Neural progenitor cell (in vitro differentiated cells): ENCODE data around the gene PTTG1IP. TPM values are rescaled to one million over a fixed set of nuclear protein-coding genes. Genes with fewer than 3 reads are reported as not detected.

Experiments
- DNase-seq: peaks from one replicate; pipeline ENCODE4 v3.0.0-alpha.2; 2016; ENCODE audit warnings: low spot score
- H2AFZ ChIP-seq: fragments of 200-600 bp; sonication (generic); replicated peaks from 2 replicates; pipeline ENCODE4 v1.6.1; 2016; ENCODE audit warnings: antibody characterized with exemption
- H3F3A ChIP-seq: fragments of 200-600 bp; sonication (generic); 2 replicates; pipeline ENCODE4 v1.6.1; 2016; ENCODE audit warnings: antibody characterized with exemption, low read depth
- H3K27ac ChIP-seq: fragments of 200-600 bp; sonication (generic); 2 replicates; pipeline ENCODE4 v1.5.1; 2016; ENCODE audit warnings: mild to moderate bottlenecking
- H3K27me3 ChIP-seq: fragments of 200-600 bp; sonication (generic); 2 replicates; pipeline ENCODE4 v1.6.1; 2016; ENCODE audit warnings: mild to moderate bottlenecking, moderate library complexity
- H3K36me3 ChIP-seq: fragments of 200-600 bp; sonication (generic); 2 replicates; pipeline ENCODE4 v1.5.1; 2016
- H3K4me1 ChIP-seq: fragments of 200-600 bp; sonication (generic); 2 replicates; pipeline ENCODE4 v1.6.1; 2016; ENCODE audit warnings: mixed run types
- H3K4me2 ChIP-seq: fragments of 200-600 bp; sonication (generic); 2 replicates; pipeline ENCODE4 v1.6.1; 2016
- H3K4me3 ChIP-seq: fragments of 200-600 bp; sonication (generic); 2 replicates; pipeline ENCODE4 v1.5.1; 2016
- H3K79me2 ChIP-seq: fragments of 200-600 bp; sonication (generic); 2 replicates; pipeline ENCODE4 v1.6.1; 2016; ENCODE audit warnings: low read depth
- H3K9ac ChIP-seq: fragments of 200-600 bp; sonication (generic); 2 replicates; pipeline ENCODE4 v1.6.1; 2016
- H3K9me3 ChIP-seq: fragments of 200-600 bp; sonication (generic); 2 replicates; pipeline ENCODE4 v1.5.1; 2016; ENCODE audit warnings: low read depth
- H4K20me1 ChIP-seq: fragments of 200-600 bp; sonication (generic); 2 replicates; pipeline ENCODE4 v1.6.1; 2016; ENCODE audit warnings: low read depth
- H3K27ac Mint-ChIP-seq: 3 replicates; pipeline ENCODE4 v1.8.0; 2021; ENCODE audit warnings: mixed read lengths
- H3K27me3 Mint-ChIP-seq: 2 replicates; pipeline ENCODE4 v1.8.0; 2022; ENCODE audit warnings: low read depth, mild to moderate bottlenecking, inconsistent platforms, moderate library complexity, mixed read lengths; ENCODE audit not compliant: insufficient read depth
- H3K36me3 Mint-ChIP-seq: 3 replicates; pipeline ENCODE4 v1.8.0; 2021; ENCODE audit warnings: mixed read lengths
- H3K4me1 Mint-ChIP-seq: 3 replicates; pipeline ENCODE4 v1.8.0; 2021; ENCODE audit warnings: mixed read lengths
- H3K4me3 Mint-ChIP-seq: 3 replicates; pipeline ENCODE4 v1.8.0; 2021; ENCODE audit warnings: mild to moderate bottlenecking, moderate library complexity, mixed read lengths
- H3K9me3 Mint-ChIP-seq: 3 replicates; pipeline ENCODE4 v1.8.0; 2020; ENCODE audit warnings: mixed read lengths
- EZH2 ChIP-seq: fragments of 200-600 bp; sonication (generic); IDR thresholded peaks from 2 replicates; pipeline ENCODE4 v1.6.1; 2017; ENCODE audit warnings: antibody characterized with exemption, mild to moderate bottlenecking, moderate library complexity
- EZH2phosphoT487 ChIP-seq: fragments of 200-600 bp; sonication (generic); IDR thresholded peaks from 2 replicates; pipeline ENCODE4 v1.6.1; 2017; ENCODE audit warnings: antibody characterized with exemption
- total RNA-seq: library from RNA; depleted of rRNA; stranded (reverse); fragments of >200 nt; gene quantifications from 2 replicates; pipeline ENCODE4 v1.2.3, GENCODE V29; 2015; ENCODE audit warnings: low replicate concordance
- TF ChIP-seq, protein P1 (sequence below): fragments of 200-600 bp; sonication (generic); IDR thresholded peaks from 2 replicates; pipeline ENCODE4 v1.5.1; 2017; ENCODE audit warnings: antibody characterized with exemption, mild to moderate bottlenecking

Gene PTTG1IP
- total RNA-seq, 1 donor from 2014 or later: 162 TPM

DNA sequence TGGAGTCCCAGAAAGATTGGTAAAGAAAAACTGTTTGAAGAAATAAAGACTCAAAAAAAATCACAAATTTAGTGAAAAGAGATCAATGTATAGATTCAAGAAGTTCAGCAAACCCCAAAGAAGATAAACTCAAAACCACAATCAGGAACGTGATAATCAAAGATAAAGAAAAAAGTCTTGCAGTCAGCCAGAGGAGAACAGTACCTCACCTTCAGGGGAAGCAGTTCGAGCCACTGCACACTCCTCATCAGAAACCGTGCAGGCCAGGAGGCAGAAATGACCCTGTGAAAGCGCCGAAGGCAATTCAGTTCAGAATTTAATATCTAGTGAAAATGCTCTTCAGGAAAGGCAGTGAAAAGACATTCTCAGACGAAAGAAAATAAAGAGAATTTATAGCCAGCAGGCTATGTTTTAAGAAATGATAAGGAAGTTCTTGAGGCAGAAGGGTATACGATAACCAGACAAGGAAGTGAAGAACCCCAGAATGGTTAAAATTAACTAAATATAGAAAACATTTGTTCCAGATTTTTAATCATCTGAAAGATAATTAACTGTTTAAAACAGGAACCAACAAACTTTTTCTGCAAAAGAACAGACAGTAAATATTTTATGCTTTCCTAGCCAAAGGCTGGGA lies 42.1 kb downstream of the PTTG1IP start:
- Histone ChIP-seq H3K27ac (no peak overlapping the region), H3K4me2 (no peak overlapping the region), H3K4me3 (no peak overlapping the region), H3K9ac (no peak overlapping the region), H3K4me1 (no peaks in the 10 kb centered on the region), H3K79me2 (no peaks in the 10 kb centered on the region), H3K9me3 (no peaks in the 10 kb centered on the region), H2AFZ (no peak overlapping the region), H4K20me1 (no peaks in the 10 kb centered on the region), H3K36me3 (no peaks in the 10 kb centered on the region), H3F3A (no peaks in the 10 kb centered on the region), H3K27me3 (no peaks in the 10 kb centered on the region)
- no peak overlapping the region for H3K27ac Mint-ChIP-seq
- no peak for DNase-seq
- peaks cover 30% of the 10 kb centered on the region for H3K9me3 Mint-ChIP-seq
- no peaks in the 10 kb centered on the region for H3K36me3 Mint-ChIP-seq
- H3K27me3 Mint-ChIP-seq: peaks cover 4% of the 10 kb centered on the region
- TF ChIP-seq, protein P1, sequence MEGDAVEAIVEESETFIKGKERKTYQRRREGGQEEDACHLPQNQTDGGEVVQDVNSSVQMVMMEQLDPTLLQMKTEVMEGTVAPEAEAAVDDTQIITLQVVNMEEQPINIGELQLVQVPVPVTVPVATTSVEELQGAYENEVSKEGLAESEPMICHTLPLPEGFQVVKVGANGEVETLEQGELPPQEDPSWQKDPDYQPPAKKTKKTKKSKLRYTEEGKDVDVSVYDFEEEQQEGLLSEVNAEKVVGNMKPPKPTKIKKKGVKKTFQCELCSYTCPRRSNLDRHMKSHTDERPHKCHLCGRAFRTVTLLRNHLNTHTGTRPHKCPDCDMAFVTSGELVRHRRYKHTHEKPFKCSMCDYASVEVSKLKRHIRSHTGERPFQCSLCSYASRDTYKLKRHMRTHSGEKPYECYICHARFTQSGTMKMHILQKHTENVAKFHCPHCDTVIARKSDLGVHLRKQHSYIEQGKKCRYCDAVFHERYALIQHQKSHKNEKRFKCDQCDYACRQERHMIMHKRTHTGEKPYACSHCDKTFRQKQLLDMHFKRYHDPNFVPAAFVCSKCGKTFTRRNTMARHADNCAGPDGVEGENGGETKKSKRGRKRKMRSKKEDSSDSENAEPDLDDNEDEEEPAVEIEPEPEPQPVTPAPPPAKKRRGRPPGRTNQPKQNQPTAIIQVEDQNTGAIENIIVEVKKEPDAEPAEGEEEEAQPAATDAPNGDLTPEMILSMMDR: no peak
- no peak for TF ChIP-seq EZH2phosphoT487
- no peak for TF ChIP-seq EZH2
- no peaks in the 10 kb centered on the region for H3K4me1 Mint-ChIP-seq
- H3K4me3 Mint-ChIP-seq: no peak overlapping the region

DNA sequence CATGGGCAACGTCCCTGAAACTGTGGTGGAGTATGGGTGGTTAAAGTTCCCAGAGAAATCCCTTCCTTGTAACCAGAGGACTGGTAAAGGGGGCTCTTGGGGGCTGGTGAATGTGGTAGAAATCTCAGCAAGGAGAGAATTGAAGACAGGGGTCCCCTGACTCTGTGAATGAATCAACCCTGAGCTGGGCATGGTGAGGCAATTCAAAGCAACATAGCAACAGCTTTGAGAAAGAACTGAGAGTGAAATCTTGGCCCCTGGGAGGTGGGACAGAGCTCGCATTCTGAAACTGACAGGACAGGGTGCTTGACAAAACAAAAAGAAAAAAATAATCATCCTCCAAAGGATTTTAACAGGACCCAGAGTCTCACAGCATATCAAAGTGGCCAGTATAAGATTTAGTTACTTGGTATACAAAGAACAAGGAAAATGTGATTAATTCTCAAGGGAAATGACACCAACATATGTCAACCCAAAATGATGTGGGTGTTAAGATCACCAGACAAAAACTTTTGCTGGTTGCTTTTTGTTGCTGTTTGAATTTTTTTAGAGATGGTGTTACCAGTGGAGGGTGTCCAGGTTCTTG lies 43.9 kb downstream of the PTTG1IP start:
- Mint-ChIP-seq H3K27ac (no peak overlapping the region), H3K9me3 (peaks cover 30% of the 10 kb centered on the region), H3K4me3 (no peak overlapping the region), H3K4me1 (no peaks in the 10 kb centered on the region), H3K27me3 (no peaks in the 10 kb centered on the region), H3K36me3 (no peaks in the 10 kb centered on the region)
- no peak overlapping the region for H3K4me3 ChIP-seq
- H3K9ac ChIP-seq: no peak overlapping the region
- no peaks in the 10 kb centered on the region for H3K4me1 ChIP-seq
- no peak for DNase-seq
- H3K27ac ChIP-seq: no peak overlapping the region
- no peaks in the 10 kb centered on the region for H3K9me3 ChIP-seq
- H3K36me3 ChIP-seq: no peaks in the 10 kb centered on the region
- H4K20me1 ChIP-seq: no peaks in the 10 kb centered on the region
- TF ChIP-seq EZH2: no peak
- TF ChIP-seq, protein P1: no peak
- no peak for TF ChIP-seq EZH2phosphoT487
- no peaks in the 10 kb centered on the region for H3K79me2 ChIP-seq
- no peak overlapping the region for H2AFZ ChIP-seq
- no peak overlapping the region for H3K4me2 ChIP-seq
- no peaks in the 10 kb centered on the region for H3K27me3 ChIP-seq
- no peaks in the 10 kb centered on the region for H3F3A ChIP-seq

DNA sequence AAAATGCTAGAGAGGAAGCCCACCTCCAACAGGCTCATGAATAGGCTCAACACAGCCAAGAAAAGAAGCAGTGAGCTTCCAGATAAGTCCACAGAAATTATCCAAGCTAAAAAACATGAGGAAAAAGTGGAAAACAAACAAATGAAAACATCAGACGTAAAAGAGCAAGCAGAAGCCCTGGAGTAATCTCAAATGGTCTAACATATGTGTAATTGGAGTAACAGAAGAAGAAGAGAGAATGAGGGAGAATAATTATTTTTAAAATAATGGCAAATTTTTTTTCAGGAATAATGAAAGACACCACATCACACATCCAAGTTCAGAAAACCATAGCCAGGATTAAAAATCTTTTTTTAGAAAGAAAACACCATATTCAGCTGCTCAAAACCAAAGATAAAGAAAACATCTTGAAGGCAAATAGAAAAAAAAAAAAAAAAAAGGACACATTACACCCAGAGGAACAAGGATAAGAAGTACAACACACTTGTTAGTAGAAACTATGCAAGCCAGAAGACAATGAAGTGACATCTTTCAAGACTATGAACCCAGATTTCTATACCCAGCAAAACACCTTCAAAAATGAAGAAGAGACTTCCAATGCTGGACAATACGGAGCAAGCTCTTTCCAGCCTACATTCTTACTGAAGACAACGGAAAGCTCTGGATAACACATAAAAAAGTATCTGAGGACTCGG lies 45.0 kb downstream of the PTTG1IP start:
- Histone ChIP-seq H3K4me2 (no peak overlapping the region), H3K79me2 (no peaks in the 10 kb centered on the region), H2AFZ (no peak overlapping the region), H3K9ac (no peak overlapping the region), H3K36me3 (no peaks in the 10 kb centered on the region), H3K27ac (no peak overlapping the region), H3F3A (no peaks in the 10 kb centered on the region), H4K20me1 (no peaks in the 10 kb centered on the region), H3K27me3 (no peaks in the 10 kb centered on the region), H3K9me3 (peaks cover 2% of the 10 kb centered on the region), H3K4me1 (no peaks in the 10 kb centered on the region), H3K4me3 (no peak overlapping the region)
- Mint-ChIP-seq H3K4me3 (no peak overlapping the region), H3K9me3 (peaks cover 34% of the 10 kb centered on the region), H3K4me1 (no peaks in the 10 kb centered on the region), H3K27me3 (peaks cover 2% of the 10 kb centered on the region), H3K27ac (no peak overlapping the region), H3K36me3 (peaks cover 2% of the 10 kb centered on the region)
- DNase-seq: no peak
- TF ChIP-seq EZH2phosphoT487: no peak
- TF ChIP-seq, protein P1: no peak
